ENCODE data around the gene SSU72. TPM values are rescaled to one million over a fixed set of nuclear protein-coding genes. Genes with fewer than 3 reads are reported as not detected.
"Not testable (repeated sequence)": the region's sequence is repeated elsewhere in the genome, so short reads cannot be mapped to it uniquely, and the experiment has no call there.

Gene SSU72
- polyA plus RNA-seq, 3 donors: 79.9 to 85.8 (median 80.6) TPM

DNA sequence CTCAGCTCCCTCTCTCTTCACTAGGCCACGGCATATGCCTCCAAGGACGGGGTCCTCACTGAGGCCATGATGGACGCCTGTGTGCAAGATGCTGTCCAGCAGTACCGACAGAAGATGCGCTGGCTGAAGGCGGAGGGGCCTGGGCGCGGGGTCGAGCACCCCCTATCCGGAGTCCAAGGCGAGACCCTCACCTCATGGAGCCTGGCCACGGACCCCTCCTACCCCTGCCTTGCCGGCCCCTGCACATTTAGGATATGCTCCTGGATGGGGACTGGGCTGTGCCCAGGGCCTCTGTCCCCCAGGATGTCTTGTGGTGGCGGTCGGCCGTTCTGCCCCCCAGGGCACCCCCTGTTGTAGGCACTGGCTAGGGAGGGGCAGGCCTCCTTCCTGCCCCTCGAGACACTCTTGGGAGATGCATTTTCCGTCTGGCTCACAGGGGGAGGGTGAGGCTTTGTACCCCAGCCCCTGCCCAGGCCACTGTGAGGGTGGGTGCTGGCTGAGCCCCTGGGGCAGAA lies 79.1 kb downstream of the SSU72 start:
- DNase-seq (ENCODE audit: extremely low read depth in 1 of 11, low read depth in 9 of 11, low spot score in 4 of 11): not testable (repeated sequence)

GRCh38 chr1:1494311-1494710 lies 80.4 kb downstream of the SSU72 start:
- DNase-seq (ENCODE audit: extremely low read depth in 1 of 11, low read depth in 9 of 11, low spot score in 4 of 11): not testable (repeated sequence)

Other genes with a start within 250 kb of the SSU72 start
- gene TAS1R3, start 243.6 kb downstream of the SSU72 start, polyA plus RNA-seq (ENCODE audit: insufficient read length in 3 of 3): under 1 TPM; 0.31 to 0.52 (median 0.47) TPM
- gene DVL1, start 225.4 kb downstream of the SSU72 start, polyA plus RNA-seq (ENCODE audit: insufficient read length in 3 of 3): 10 to 100 TPM; 23.6 to 45.9 (median 42.6) TPM
- 100 to 1,000 TPM; 145 to 202 (median 196) TPM for gene MXRA8, start 216.3 kb downstream of the SSU72 start, polyA plus RNA-seq (ENCODE audit: insufficient read length in 3 of 3)
- 10 to 100 TPM; 52.0 to 89.3 (median 86.3) TPM for gene AURKAIP1, start 199.7 kb downstream of the SSU72 start, polyA plus RNA-seq (ENCODE audit: insufficient read length in 3 of 3)
- 100 to 1,000 TPM; 241 to 386 (median 255) TPM for gene CCNL2, start 175.5 kb downstream of the SSU72 start, polyA plus RNA-seq (ENCODE audit: insufficient read length in 3 of 3)
- gene MRPL20, start 167.6 kb downstream of the SSU72 start, polyA plus RNA-seq (ENCODE audit: insufficient read length in 3 of 3): 100 to 1,000 TPM; 115 to 120 (median 120) TPM
- gene ANKRD65, start 153.6 kb downstream of the SSU72 start, polyA plus RNA-seq (ENCODE audit: insufficient read length in 3 of 3): 10 to 100 TPM in 2 of 3 donors, 1 to 10 TPM in 1; 8.3 to 14.7 (median 10.6) TPM
- 10 to 100 TPM; 31.6 to 74.6 (median 62.4) TPM for gene VWA1, start 139.2 kb downstream of the SSU72 start, polyA plus RNA-seq (ENCODE audit: insufficient read length in 3 of 3)
- 1 to 10 TPM; 2.2 to 5.5 (median 2.9) TPM for gene ATAD3C, start 125.2 kb downstream of the SSU72 start, polyA plus RNA-seq (ENCODE audit: insufficient read length in 3 of 3)
- 10 to 100 TPM; 11.6 to 28.5 (median 15.1) TPM for gene ATAD3B, start 103.1 kb downstream of the SSU72 start, polyA plus RNA-seq (ENCODE audit: insufficient read length in 3 of 3)
- gene ATAD3A, start 62.7 kb downstream of the SSU72 start, polyA plus RNA-seq (ENCODE audit: insufficient read length in 3 of 3): 10 to 100 TPM; 15.4 to 29.0 (median 25.9) TPM
- gene TMEM240, start 34.2 kb downstream of the SSU72 start, polyA plus RNA-seq (ENCODE audit: insufficient read length in 3 of 3): 10 to 100 TPM in 1 of 3 donors, 1 to 10 TPM in 2; 4.0 to 12.1 (median 6.6) TPM
- gene FNDC10, start 25.3 kb upstream of the SSU72 start, polyA plus RNA-seq (ENCODE audit: insufficient read length in 3 of 3): 1 to 10 TPM; 1.8 to 4.8 (median 3.2) TPM
- gene MIB2, start 40.6 kb upstream of the SSU72 start, polyA plus RNA-seq (ENCODE audit: insufficient read length in 3 of 3): 10 to 100 TPM; 30.3 to 71.4 (median 70.4) TPM
- 10 to 100 TPM; 15.0 to 36.3 (median 35.3) TPM for gene MMP23B, start 57.3 kb upstream of the SSU72 start, polyA plus RNA-seq (ENCODE audit: insufficient read length in 3 of 3)
- gene CDK11B, start 84.1 kb upstream of the SSU72 start, polyA plus RNA-seq (ENCODE audit: insufficient read length in 3 of 3): 10 to 100 TPM; 37.7 to 45.5 (median 42.4) TPM
- 10 to 100 TPM; 66.8 to 81.4 (median 67.8) TPM for gene SLC35E2B, start 117.9 kb upstream of the SSU72 start, polyA plus RNA-seq (ENCODE audit: insufficient read length in 3 of 3)
- 10 to 100 TPM; 28.4 to 41.3 (median 38.4) TPM for gene CDK11A, start 149.5 kb upstream of the SSU72 start, polyA plus RNA-seq (ENCODE audit: insufficient read length in 3 of 3)
- gene NADK, start 203.6 kb upstream of the SSU72 start, polyA plus RNA-seq (ENCODE audit: insufficient read length in 3 of 3): 10 to 100 TPM; 40.2 to 53.0 (median 52.3) TPM